ENCODE data around the gene RAB22A. TPM values are rescaled to one million over a fixed set of nuclear protein-coding genes. Genes with fewer than 3 reads are reported as not detected.

Gene RAB22A, protein sequence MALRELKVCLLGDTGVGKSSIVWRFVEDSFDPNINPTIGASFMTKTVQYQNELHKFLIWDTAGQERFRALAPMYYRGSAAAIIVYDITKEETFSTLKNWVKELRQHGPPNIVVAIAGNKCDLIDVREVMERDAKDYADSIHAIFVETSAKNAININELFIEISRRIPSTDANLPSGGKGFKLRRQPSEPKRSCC
- polyA plus RNA-seq, result 10 to 100 TPM; 14.1 to 21.7 (median 18.5) TPM

DNA sequence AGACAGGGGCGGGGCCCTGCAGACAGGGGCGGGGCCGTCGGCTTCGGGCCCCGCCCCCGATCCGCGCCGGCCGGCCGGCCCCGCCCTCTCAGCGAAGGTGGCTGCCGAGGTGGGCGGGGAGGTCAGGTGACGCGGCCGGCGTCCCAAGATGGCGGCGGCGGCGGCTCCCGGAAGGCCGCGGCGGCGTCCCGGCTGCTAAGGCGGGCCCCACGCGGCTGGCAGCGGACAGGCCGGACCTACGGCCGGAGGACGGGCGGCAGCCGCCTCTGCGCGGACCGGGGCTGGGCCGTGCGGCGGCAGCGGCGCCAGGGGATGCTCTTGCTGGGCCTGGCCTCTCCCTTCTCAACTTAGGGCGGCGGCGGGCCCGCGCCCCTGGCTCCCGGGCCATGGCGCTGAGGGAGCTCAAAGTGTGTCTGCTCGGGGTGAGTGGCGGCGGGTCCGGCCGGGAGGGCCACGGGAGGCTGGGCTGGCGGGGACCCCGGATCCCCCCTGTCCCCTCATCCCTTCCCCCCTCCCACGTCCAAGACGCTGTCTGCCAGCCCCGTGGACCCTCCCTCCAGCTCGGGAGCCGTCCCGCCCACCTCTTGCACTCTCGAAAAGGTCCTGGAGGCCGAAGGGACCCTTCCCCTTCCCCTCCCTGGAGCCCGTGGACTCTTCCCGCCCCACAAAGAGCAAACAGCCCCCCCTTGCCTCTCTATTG, at the start of gene RAB22A:
RAB22A (plus strand) TSS at position 125 of the 700 bp plus-strand sequence; CDS start at position 387, 262 bp downstream.
- H3K4me1 Mint-ChIP-seq, result peaks cover 62 to 84% of the 10 kb centered on the region in 2 donors

GRCh38 chr20:58260006-58260405, 49.5 kb upstream of the RAB22A start:
- H3K4me1 Mint-ChIP-seq, result peaks cover 8 to 14% of the 10 kb centered on the region in 2 donors
- peaks cover 0 to 2% (median 0%) of the 10 kb centered on the region in 3 donors for H3K27me3 Mint-ChIP-seq (ENCODE audit: low read depth in 3 of 3)
- no peak for DNase-seq
- H3K9me3 Mint-ChIP-seq, result no peaks in the 10 kb centered on the region
- H3K4me3 Mint-ChIP-seq, result no peak overlapping the region
- H3K27ac Mint-ChIP-seq, result no peak overlapping the region
- peaks cover 0 to 15% (median 3%) of the 10 kb centered on the region in 3 donors for H3K36me3 Mint-ChIP-seq

More for the DNA sequence above, at the start of gene RAB22A:
- peaks cover 0 to 10% (median 6%) of the 10 kb centered on the region in 3 donors for H3K36me3 Mint-ChIP-seq
- no peaks in the 10 kb centered on the region for H3K9me3 Mint-ChIP-seq
- peak within 1 kb of the TSS; percentile 85 to 92 (median 88) for H3K4me3 Mint-ChIP-seq
- peaks cover 2 to 12% (median 4%) of the 10 kb centered on the region in 3 donors for H3K27me3 Mint-ChIP-seq (ENCODE audit: low read depth in 3 of 3)
- H3K27ac Mint-ChIP-seq, result peak within 1 kb of the TSS; percentile 70 to 93 (median 92)
- peak; percentile 82 to 85 (median 85) for DNase-seq

DNA sequence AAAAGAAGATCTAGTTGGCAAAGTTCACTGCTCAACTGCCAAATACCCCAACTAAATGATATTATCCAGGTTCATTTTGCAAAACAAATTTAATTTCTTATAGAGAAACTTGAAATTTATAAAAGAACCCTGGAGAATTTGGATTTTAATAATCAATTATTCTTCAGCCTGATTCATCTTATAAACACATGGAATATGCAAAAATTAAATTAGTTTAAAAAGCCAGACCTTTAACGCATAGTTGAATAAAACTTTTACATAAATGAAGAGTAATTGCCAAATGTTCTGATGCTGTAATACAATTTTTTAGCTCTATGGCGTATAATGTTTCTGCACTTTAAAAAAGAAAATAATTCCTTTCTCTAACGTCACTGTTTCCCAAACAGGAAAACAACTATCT, 47.9 kb upstream of the RAB22A start:
- Mint-ChIP-seq H3K36me3 (peaks cover 0 to 15% (median 3%) of the 10 kb centered on the region in 3 donors), H3K4me3 (no peak overlapping the region), H3K9me3 (no peaks in the 10 kb centered on the region), H3K27ac (no peak overlapping the region), H3K4me1 (peaks cover 3 to 5% of the 10 kb centered on the region in 2 donors), H3K27me3 (ENCODE audit: low read depth in 3 of 3) (peaks cover 0 to 2% (median 0%) of the 10 kb centered on the region in 3 donors)
- DNase-seq, result no peak

- H3K4me1 Mint-ChIP-seq, result peaks cover 8 to 11% of the 10 kb centered on the region in 2 donors
- no peaks in the 10 kb centered on the region for H3K9me3 Mint-ChIP-seq
- peaks cover 13 to 30% (median 18%) of the 10 kb centered on the region in 3 donors for H3K36me3 Mint-ChIP-seq
- H3K27ac Mint-ChIP-seq, result no peak overlapping the region
- peaks cover 0 to 2% (median 2%) of the 10 kb centered on the region in 3 donors for H3K27me3 Mint-ChIP-seq (ENCODE audit: low read depth in 3 of 3)
- H3K4me3 Mint-ChIP-seq, result no peak overlapping the region
- no peak for DNase-seq
Observed at GRCh38 chr20:58264271-58264670, 45.2 kb upstream of the RAB22A start.

GRCh38 chr20:58267389-58268215, 41.9 kb upstream of the RAB22A start:
- H3K9me3 Mint-ChIP-seq, result no peaks in the 10 kb centered on the region
- H3K4me3 Mint-ChIP-seq, result no peak overlapping the region
- peaks cover 14 to 42% (median 35%) of the 10 kb centered on the region in 3 donors for H3K36me3 Mint-ChIP-seq
- no peak for DNase-seq
- peak overlapping the region in 2 of 6 donors; percentile 1 to 58 for H3K27ac Mint-ChIP-seq
- peaks cover 8 to 13% of the 10 kb centered on the region in 2 donors for H3K4me1 Mint-ChIP-seq
- H3K27me3 Mint-ChIP-seq (ENCODE audit: low read depth in 3 of 3), result peaks cover 0 to 2% (median 0%) of the 10 kb centered on the region in 3 donors

DNA sequence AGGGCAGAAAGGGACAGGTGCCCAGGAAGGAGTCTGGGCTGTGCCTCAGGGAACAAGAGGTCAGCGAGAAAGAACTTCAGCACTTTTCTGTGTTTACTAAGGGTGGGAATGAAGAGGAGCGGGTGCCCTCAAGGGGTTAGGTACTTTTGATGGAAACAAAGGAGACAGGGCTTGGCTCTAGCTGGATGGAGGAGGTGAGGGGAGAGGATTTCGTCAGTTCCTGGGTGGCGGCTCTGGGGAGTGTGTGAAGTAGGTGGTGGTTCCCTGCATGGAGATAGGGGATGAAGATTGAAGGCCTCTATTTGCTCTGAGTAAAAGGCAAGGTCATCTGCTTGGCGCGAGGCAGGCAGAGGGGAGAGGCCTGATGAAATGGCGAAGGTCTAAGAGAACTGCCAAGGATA, 41.1 kb upstream of the RAB22A start:
- Mint-ChIP-seq H3K27me3 (ENCODE audit: low read depth in 3 of 3) (peaks cover 0 to 2% (median 0%) of the 10 kb centered on the region in 3 donors), H3K9me3 (no peaks in the 10 kb centered on the region), H3K27ac (peak overlapping the region in 3 of 6 donors; percentile 59 to 65 (median 60)), H3K36me3 (peaks cover 17 to 36% (median 32%) of the 10 kb centered on the region in 3 donors), H3K4me3 (no peak overlapping the region), H3K4me1 (peaks cover 8 to 13% of the 10 kb centered on the region in 2 donors)
- no peak for DNase-seq

GRCh38 chr20:58268936-58269619, 40.4 kb upstream of the RAB22A start:
- no peak for DNase-seq
- H3K4me3 Mint-ChIP-seq, result no peak overlapping the region

DNA sequence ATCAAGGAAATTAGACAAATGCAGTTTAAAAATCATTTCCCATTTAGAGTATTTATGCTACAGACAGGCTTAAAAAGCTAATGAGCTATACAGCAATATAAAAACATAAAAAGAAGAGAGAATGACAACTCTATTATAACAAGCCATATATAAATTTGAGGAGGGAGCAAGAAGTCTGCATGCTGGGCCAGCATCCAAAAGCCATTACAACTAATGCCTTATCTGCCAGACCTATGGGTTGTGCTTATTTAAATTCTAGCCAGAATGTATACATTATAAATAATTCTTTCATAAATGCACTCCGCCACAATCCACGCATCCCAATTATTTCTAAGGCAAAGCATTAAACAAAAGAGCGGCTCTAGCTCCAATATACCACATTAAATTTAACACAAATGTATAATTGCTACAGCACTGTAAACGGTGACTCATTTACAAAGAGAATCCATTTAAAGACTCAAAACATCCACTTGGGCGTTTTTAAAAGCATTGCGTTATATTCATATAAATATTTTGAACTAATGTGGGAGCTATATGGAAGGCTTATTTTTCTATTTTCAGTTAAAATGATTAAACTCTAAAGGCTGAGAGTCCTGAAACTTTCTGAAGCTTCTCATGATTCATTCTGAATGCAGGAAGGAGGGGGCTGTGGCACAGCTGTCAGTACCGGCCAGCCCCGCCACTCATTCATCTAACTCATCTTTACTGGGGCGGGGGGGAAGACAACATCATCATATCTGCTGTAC, 37.7 kb upstream of the RAB22A start:
- no peak overlapping the region for H3K4me3 Mint-ChIP-seq
- H3K9me3 Mint-ChIP-seq, result peaks cover 0 to 3% (median 0%) of the 10 kb centered on the region in 6 donors
- peaks cover 0 to 2% (median 2%) of the 10 kb centered on the region in 3 donors for H3K27me3 Mint-ChIP-seq (ENCODE audit: low read depth in 3 of 3)
- peaks cover 22 to 45% (median 36%) of the 10 kb centered on the region in 3 donors for H3K36me3 Mint-ChIP-seq
- H3K4me1 Mint-ChIP-seq, result peaks cover 8 to 13% of the 10 kb centered on the region in 2 donors
- DNase-seq, result no peak
- no peak overlapping the region for H3K27ac Mint-ChIP-seq

More at GRCh38 chr20:58268936-58269619, 40.4 kb upstream of the RAB22A start:
- Mint-ChIP-seq H3K36me3 (peaks cover 22 to 38% (median 36%) of the 10 kb centered on the region in 3 donors), H3K4me1 (peaks cover 8 to 13% of the 10 kb centered on the region in 2 donors), H3K9me3 (peaks cover 0 to 3% (median 0%) of the 10 kb centered on the region in 6 donors), H3K27ac (peak overlapping the region in 1 of 6 donors; percentile 65), H3K27me3 (ENCODE audit: low read depth in 3 of 3) (peaks cover 0 to 2% (median 0%) of the 10 kb centered on the region in 3 donors)

GRCh38 chr20:58274384-58274783, 35.1 kb upstream of the RAB22A start:
- Mint-ChIP-seq H3K9me3 (peaks cover 0 to 3% (median 0%) of the 10 kb centered on the region in 6 donors), H3K27ac (no peak overlapping the region), H3K36me3 (peaks cover 8 to 30% (median 20%) of the 10 kb centered on the region in 3 donors), H3K4me1 (peaks cover 0 to 1% of the 10 kb centered on the region in 2 donors), H3K4me3 (no peak overlapping the region), H3K27me3 (ENCODE audit: low read depth in 3 of 3) (peaks cover 0 to 2% (median 0%) of the 10 kb centered on the region in 3 donors)
- DNase-seq, result no peak

GRCh38 chr20:58277107-58277506, 32.4 kb upstream of the RAB22A start:
- peaks cover 0 to 3% (median 0%) of the 10 kb centered on the region in 6 donors for H3K9me3 Mint-ChIP-seq
- H3K27me3 Mint-ChIP-seq (ENCODE audit: low read depth in 3 of 3), result peaks cover 0 to 2% (median 0%) of the 10 kb centered on the region in 3 donors
- H3K4me3 Mint-ChIP-seq, result no peak overlapping the region
- DNase-seq, result no peak
- no peaks in the 10 kb centered on the region for H3K4me1 Mint-ChIP-seq
- no peak overlapping the region for H3K27ac Mint-ChIP-seq
- H3K36me3 Mint-ChIP-seq, result peaks cover 6 to 16% (median 14%) of the 10 kb centered on the region in 3 donors

GRCh38 chr20:58277578-58278472, 31.7 kb upstream of the RAB22A start:
- Mint-ChIP-seq H3K27me3 (ENCODE audit: low read depth in 3 of 3) (peaks cover 0 to 2% (median 0%) of the 10 kb centered on the region in 3 donors), H3K4me3 (no peak overlapping the region), H3K4me1 (no peaks in the 10 kb centered on the region), H3K36me3 (peaks cover 5 to 16% (median 14%) of the 10 kb centered on the region in 3 donors), H3K27ac (no peak overlapping the region), H3K9me3 (peaks cover 0 to 3% (median 0%) of the 10 kb centered on the region in 6 donors)
- DNase-seq, result no peak
